ENCODE measurements around the gene FLG2. TPM values are rescaled to one million over a fixed set of nuclear protein-coding genes. Genes with fewer than 3 reads are reported as not detected.

The FLG2 gene
- total RNA-seq = not detected in 2 replicates

GRCh38 chr1:152359906-152360305 is at the start of gene FLG2:
FLG2 (minus strand) TSS chr1:152360006; CDS start chr1:152358884, 1,122 bp downstream.
- no peak for DNase-seq (ENCODE audit: extremely low read depth, low read depth, low spot score)

- no peak for DNase-seq (ENCODE audit: extremely low read depth, low read depth, low spot score)
These were observed 48.9 kb upstream of the FLG2 start for GRCh38 chr1:152408664-152409063.

- no peak for DNase-seq (ENCODE audit: extremely low read depth, low read depth, low spot score)
These were observed 39.2 kb upstream of the FLG2 start for GRCh38 chr1:152398812-152399698.

GRCh38 chr1:152397474-152397873 is 37.7 kb upstream of the FLG2 start:
- no peak for DNase-seq (ENCODE audit: extremely low read depth, low read depth, low spot score)

GRCh38 chr1:152394151-152394550 is 34.3 kb upstream of the FLG2 start:
- DNase-seq (ENCODE audit: extremely low read depth, low read depth, low spot score) = no peak

GRCh38 chr1:152392909-152393308 is 33.1 kb upstream of the FLG2 start:
- DNase-seq (ENCODE audit: extremely low read depth, low read depth, low spot score) = no peak

GRCh38 chr1:152388889-152389288 is 29.1 kb upstream of the FLG2 start:
- no peak for DNase-seq (ENCODE audit: extremely low read depth, low read depth, low spot score)

- DNase-seq (ENCODE audit: extremely low read depth, low read depth, low spot score) = no peak
These were observed 27.1 kb upstream of the FLG2 start for GRCh38 chr1:152386940-152387339.

- no peak for DNase-seq (ENCODE audit: extremely low read depth, low read depth, low spot score)
These were observed 21.1 kb upstream of the FLG2 start for GRCh38 chr1:152380932-152381331.

GRCh38 chr1:152374451-152374850 is 14.6 kb upstream of the FLG2 start:
- no peak for DNase-seq (ENCODE audit: extremely low read depth, low read depth, low spot score)

- DNase-seq (ENCODE audit: extremely low read depth, low read depth, low spot score) = no peak
These were observed 12.9 kb upstream of the FLG2 start for GRCh38 chr1:152372672-152373071.

- no peak for DNase-seq (ENCODE audit: extremely low read depth, low read depth, low spot score)
These were observed 7.6 kb upstream of the FLG2 start for GRCh38 chr1:152367436-152367835.

- no peak for DNase-seq (ENCODE audit: extremely low read depth, low read depth, low spot score)
These were observed 3.1 kb downstream of the FLG2 start for GRCh38 chr1:152356736-152357135.

- DNase-seq (ENCODE audit: extremely low read depth, low read depth, low spot score) = no peak
These were observed 10.2 kb downstream of the FLG2 start for GRCh38 chr1:152349611-152350010.

- no peak for DNase-seq (ENCODE audit: extremely low read depth, low read depth, low spot score)
These were observed 11.4 kb downstream of the FLG2 start for GRCh38 chr1:152348447-152348846.

GRCh38 chr1:152347116-152347728 is 12.6 kb downstream of the FLG2 start:
- DNase-seq (ENCODE audit: extremely low read depth, low read depth, low spot score) = peak; percentile 36

- no peak for DNase-seq (ENCODE audit: extremely low read depth, low read depth, low spot score)
These were observed 15.4 kb downstream of the FLG2 start for GRCh38 chr1:152344438-152344837.

- no peak for DNase-seq (ENCODE audit: extremely low read depth, low read depth, low spot score)
These were observed 16.8 kb downstream of the FLG2 start for GRCh38 chr1:152343006-152343405.

GRCh38 chr1:152335399-152335798 is 24.4 kb downstream of the FLG2 start:
- no peak for DNase-seq (ENCODE audit: extremely low read depth, low read depth, low spot score)

GRCh38 chr1:152328801-152329391 is 30.9 kb downstream of the FLG2 start:
- no peak for DNase-seq (ENCODE audit: extremely low read depth, low read depth, low spot score)

GRCh38 chr1:152325111-152325510 is 34.7 kb downstream of the FLG2 start, which contains the start of gene FLG:
FLG (minus strand) TSS chr1:152325239; CDS start chr1:152315456, 9,783 bp downstream.
- DNase-seq (ENCODE audit: extremely low read depth, low read depth, low spot score) = no peak

- no peak for DNase-seq (ENCODE audit: extremely low read depth, low read depth, low spot score)
These were observed 45.8 kb downstream of the FLG2 start for GRCh38 chr1:152313970-152314369.

All from glomerular endothelial cell (primary cell).